Ovary (tissue), 3 donors: ENCODE data around the gene ZNF775.

Experiments
- EP300 ChIP-seq: sonication (generic); formaldehyde crosslinking; IDR thresholded peaks from one replicate; pipeline ENCODE4 v1.6.1; 2017; ENCODE audit warnings: antibody characterized with exemption
- POLR2A ChIP-seq: fragments of 450-650 bp; IDR thresholded peaks from one replicate; pipeline ENCODE4 v1.6.1; 2017; ENCODE audit warnings: antibody characterized with exemption, mild to moderate bottlenecking, moderate library complexity
- TF ChIP-seq, protein P1 (sequence below), 3 donors: fragments of 450-650 bp in 2 of 3; fragments of 200-600 bp in 1 of 3; IDR thresholded peaks; one replicate each; pipeline versions ENCODE4 v1.5.1 to v1.8.0; 2016 to 2022; ENCODE audit warnings: antibody characterized with exemption in 3 of 3, mild to moderate bottlenecking in 1 of 3
- donor health status: DM: no; HTN: no; CAD: no.

DNA sequence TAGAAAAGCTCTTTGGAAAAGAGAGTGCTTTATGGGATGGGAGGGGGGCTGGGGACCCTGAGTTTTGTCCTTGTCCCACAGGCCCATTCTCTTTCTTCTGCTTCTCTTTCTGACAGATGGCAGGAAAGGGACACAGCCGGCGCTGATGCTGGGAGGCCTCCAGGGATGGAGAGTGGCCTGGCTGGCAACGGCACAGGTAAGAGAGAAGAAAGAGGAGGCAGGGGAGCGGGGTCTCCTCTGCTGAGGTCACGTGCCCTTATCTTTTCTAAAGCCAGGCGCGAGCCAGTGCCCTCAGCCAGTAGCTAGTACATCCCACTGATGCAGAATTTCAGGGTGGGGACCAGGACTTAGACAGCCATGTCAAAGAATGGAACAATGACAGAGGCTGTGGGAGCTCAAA lies 9.2 kb downstream of the ZNF775 start:
- TF ChIP-seq, protein P1, sequence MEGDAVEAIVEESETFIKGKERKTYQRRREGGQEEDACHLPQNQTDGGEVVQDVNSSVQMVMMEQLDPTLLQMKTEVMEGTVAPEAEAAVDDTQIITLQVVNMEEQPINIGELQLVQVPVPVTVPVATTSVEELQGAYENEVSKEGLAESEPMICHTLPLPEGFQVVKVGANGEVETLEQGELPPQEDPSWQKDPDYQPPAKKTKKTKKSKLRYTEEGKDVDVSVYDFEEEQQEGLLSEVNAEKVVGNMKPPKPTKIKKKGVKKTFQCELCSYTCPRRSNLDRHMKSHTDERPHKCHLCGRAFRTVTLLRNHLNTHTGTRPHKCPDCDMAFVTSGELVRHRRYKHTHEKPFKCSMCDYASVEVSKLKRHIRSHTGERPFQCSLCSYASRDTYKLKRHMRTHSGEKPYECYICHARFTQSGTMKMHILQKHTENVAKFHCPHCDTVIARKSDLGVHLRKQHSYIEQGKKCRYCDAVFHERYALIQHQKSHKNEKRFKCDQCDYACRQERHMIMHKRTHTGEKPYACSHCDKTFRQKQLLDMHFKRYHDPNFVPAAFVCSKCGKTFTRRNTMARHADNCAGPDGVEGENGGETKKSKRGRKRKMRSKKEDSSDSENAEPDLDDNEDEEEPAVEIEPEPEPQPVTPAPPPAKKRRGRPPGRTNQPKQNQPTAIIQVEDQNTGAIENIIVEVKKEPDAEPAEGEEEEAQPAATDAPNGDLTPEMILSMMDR (IDR thresholded peaks at IDR 0.05): no peak
- no peak for TF ChIP-seq POLR2A
- no peak for TF ChIP-seq EP300
